ENCODE data around the gene DGKE. TPM values are rescaled to one million over a fixed set of nuclear protein-coding genes. Genes with fewer than 3 reads are reported as not detected.

Gene DGKE
- total and polyA plus RNA-seq, 2 of the 13 experiments (the other 11 are each of a cell fraction or from before 2014, with no cell fraction given), result 3.2 to 5.3 TPM

GRCh38 chr17:56912105-56912999 lies 78.4 kb downstream of the DGKE start:
- Histone ChIP-seq H3K4me2 (ENCODE audit: low read depth, low read length) (peak overlapping the region; percentile 94), H4K20me1 (ENCODE audit: insufficient read depth, low read length) (peaks cover 19% of the 10 kb centered on the region), H3K9me3 (ENCODE audit: low read length) (no peaks in the 10 kb centered on the region), H3K27ac (ENCODE audit: extremely low read length, insufficient read depth, low read length) (peak overlapping the region; percentile 85), H3K4me1 (ENCODE audit: insufficient read depth, low read length) (peaks cover 52% of the 10 kb centered on the region), H2AFZ (ENCODE audit: low read length) (no peak overlapping the region), H3K79me2 (ENCODE audit: insufficient read depth, low read length) (peaks cover 49% of the 10 kb centered on the region), H3K27me3 (ENCODE audit: control insufficient read depth in 1 of 2, insufficient read depth in 2 of 2, low read length in 2 of 2) (no peaks in the 10 kb centered on the region; a peak in 1 of 5 replicates), H3K36me3 (replicated peaks in 1 of 2; ENCODE audit: control insufficient read depth in 1 of 2, insufficient read depth in 2 of 2, low read length in 2 of 2) (peaks cover 9 to 19% of the 10 kb centered on the region in 2 experiments), H3K9ac (ENCODE audit: insufficient read depth, low read depth, low read length) (peak overlapping the region; percentile 88), H3K4me3 (replicated peaks in 1 of 3; ENCODE audit: insufficient read depth in 1 of 3, low read depth in 2 of 3, low read length in 3 of 3) (peak overlapping the region; percentile 96 to 98 (median 98))
- BruUV-seq (replicated peaks), result no TSS peak
- FAIRE-seq (no peak), ATAC-seq (peak; percentile 24), DNase-seq (ENCODE audit: low spot score) (peak; percentile 57)
- CTCF ChIA-PET (ENCODE audit: low intra/inter-chr PET ratio, low total read pairs), result interaction anchor here (0.9 kb wide), 1 partner anchor 28 kb away, joined by 3 read pairs; no protein-coding TSS in a partner anchor
- intact Hi-C loops (cut with micrococcal nuclease; ENCODE audit: unreplicated experiment) (no loop called here), in situ Hi-C loops (cut with HindIII; ENCODE audit: extremely low pct_ligation_motif_present, low pct_unique_long_range_greater_than_20kb) (no loop called here)
- 13% methylated on average over 16 of the region's 21 CpGs for WGBS (ENCODE audit: low lambda C conversion rate)
- POLR2A ChIA-PET, result interaction anchor here (0.6 to 2.7 kb wide), 5 partner anchors 12 to 48 kb away, joined by 3 to 28 read pairs (median 15); partner anchors contain the start of gene COIL
- TF ChIP-seq, protein P1, sequence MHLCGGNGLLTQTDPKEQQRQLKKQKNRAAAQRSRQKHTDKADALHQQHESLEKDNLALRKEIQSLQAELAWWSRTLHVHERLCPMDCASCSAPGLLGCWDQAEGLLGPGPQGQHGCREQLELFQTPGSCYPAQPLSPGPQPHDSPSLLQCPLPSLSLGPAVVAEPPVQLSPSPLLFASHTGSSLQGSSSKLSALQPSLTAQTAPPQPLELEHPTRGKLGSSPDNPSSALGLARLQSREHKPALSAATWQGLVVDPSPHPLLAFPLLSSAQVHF (CRISPR knock-in tag; IDR thresholded peaks at IDR 0.05), result no peak
- TF ChIP-seq ZBTB1 (CRISPR knock-in tag; IDR thresholded peaks at IDR 0.05; ENCODE audit: borderline replicate concordance) (no peak), SUZ12 (IDR thresholded peaks at IDR 0.05; ENCODE audit: low read depth, low read length) (no peak), ZNF12 (CRISPR knock-in tag; IDR thresholded peaks at IDR 0.05) (no peak; the same call in 1 of the 2 replicates), ZNF674 (CRISPR knock-in tag; IDR thresholded peaks at IDR 0.05; ENCODE audit: low read depth) (no peak), DPF2 (CRISPR knock-in tag; IDR thresholded peaks at IDR 0.05; ENCODE audit: borderline replicate concordance, low read depth) (no peak), KLF15 (CRISPR knock-in tag; IDR thresholded peaks at IDR 0.05; ENCODE audit: borderline replicate concordance) (no peak), KDM5A (IDR thresholded peaks at IDR 0.05; ENCODE audit: borderline replicate concordance, low read length) (no peak), ZNF138 (CRISPR knock-in tag; IDR thresholded peaks at IDR 0.05; ENCODE audit: low read depth) (no peak), ZEB1 (IDR thresholded peaks at IDR 0.05; ENCODE audit: insufficient replicate concordance, low read depth) (no peak), CREB1 (IDR thresholded peaks at IDR 0.05) (no peak), CREB1 (CRISPR knock-in tag; IDR thresholded peaks at IDR 0.05) (no peak), SETDB1 (CRISPR knock-in tag; IDR thresholded peaks at IDR 0.05; ENCODE audit: borderline replicate concordance) (no peak), TOPORS (CRISPR knock-in tag; IDR thresholded peaks at IDR 0.05) (no peak), ZFP36L1 (CRISPR knock-in tag; IDR thresholded peaks at IDR 0.05) (peak; percentile 57; the same call in 1 of the 2 replicates), NCOR1 (IDR thresholded peaks at IDR 0.05; ENCODE audit: borderline replicate concordance, low read length) (no peak), ZHX1 (CRISPR knock-in tag; IDR thresholded peaks at IDR 0.05; ENCODE audit: low read depth) (no peak), NFE2 (CRISPR knock-in tag; IDR thresholded peaks at IDR 0.05) (no peak)
- TF ChIP-seq, protein P2, sequence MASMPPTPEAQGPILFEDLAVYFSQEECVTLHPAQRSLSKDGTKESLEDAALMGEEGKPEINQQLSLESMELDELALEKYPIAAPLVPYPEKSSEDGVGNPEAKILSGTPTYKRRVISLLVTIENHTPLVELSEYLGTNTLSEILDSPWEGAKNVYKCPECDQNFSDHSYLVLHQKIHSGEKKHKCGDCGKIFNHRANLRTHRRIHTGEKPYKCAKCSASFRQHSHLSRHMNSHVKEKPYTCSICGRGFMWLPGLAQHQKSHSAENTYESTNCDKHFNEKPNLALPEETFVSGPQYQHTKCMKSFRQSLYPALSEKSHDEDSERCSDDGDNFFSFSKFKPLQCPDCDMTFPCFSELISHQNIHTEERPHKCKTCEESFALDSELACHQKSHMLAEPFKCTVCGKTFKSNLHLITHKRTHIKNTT (CRISPR knock-in tag; IDR thresholded peaks at IDR 0.05), result no peak
- TF ChIP-seq, protein P3, sequence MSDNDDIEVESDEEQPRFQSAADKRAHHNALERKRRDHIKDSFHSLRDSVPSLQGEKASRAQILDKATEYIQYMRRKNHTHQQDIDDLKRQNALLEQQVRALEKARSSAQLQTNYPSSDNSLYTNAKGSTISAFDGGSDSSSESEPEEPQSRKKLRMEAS (IDR thresholded peaks at IDR 0.05), result no peak

All from HepG2 (cell line).